GM12878 (cell line): ENCODE results near the gene EEFSEC. TPM values are rescaled to one million over a fixed set of nuclear protein-coding genes. Genes with fewer than 3 reads are reported as not detected.

Source experiments
- ATAC-seq: fragments of 200-7000 bp; cut with Tn5 transposase; 3 replicates; pipeline ENCODE4 v1.9.1; 2020; ENCODE audit warnings: mild to moderate bottlenecking, moderate library complexity
- BruUV-seq: library from RNA; stranded (reverse); fragments of 400-500 nt; replicated peaks from 2 replicates; lab custom pipeline; 2021; lab: Mats Ljungman, UMichigan
- CTCF ChIA-PET: fragments of 300-600 bp; sonication (Branson Sonifier 250); formaldehyde crosslinking; extraction: SDS; loops from one replicate; lab custom pipeline; 2021; ENCODE audit warnings: inconsistent platforms; lab: Yijun Ruan, JAX
- POLR2A ChIA-PET: fragments of 350-600 bp; formaldehyde crosslinking; extraction: SDS; loops from one replicate; lab custom pipeline; 2021; ENCODE audit warnings: inconsistent platforms; lab: Charles Lee
- RAD21 ChIA-PET: fragments of 300-600 bp; sonication (Branson Sonifier 250); formaldehyde crosslinking; loops from one replicate; lab custom pipeline; 2023; ENCODE audit warnings: antibody characterized with exemption; ENCODE audit not compliant: unreplicated experiment; lab: Charles Lee
- SMC1A ChIA-PET: fragments of 300-600 bp; sonication (Branson Sonifier 250); formaldehyde crosslinking; loops from one replicate; lab custom pipeline; 2023; ENCODE audit not compliant: unreplicated experiment, uncharacterized antibody; lab: Charles Lee
- DNase-seq: peaks from one replicate; pipeline ENCODE4 v3.0.0-alpha.2; 2011; ENCODE audit warnings: low read depth, low spot score
- FAIRE-seq: peaks from 3 replicates; lab custom pipeline; 2011; peaks lifted over from hg19 to GRCh38; lab: Jason Lieb, UNC
- H2AFZ ChIP-seq: 2 replicates; pipeline ENCODE4 v1.6.0; 2011; ENCODE audit warnings: low read depth, low read length, control low read depth; ENCODE audit not compliant: control insufficient read depth
- H3K27ac ChIP-seq: 2 replicates; pipeline ENCODE4 v1.5.1; 2011; ENCODE audit warnings: control low read depth; ENCODE audit not compliant: control insufficient read depth, insufficient read depth
- H3K27me3 ChIP-seq, 2 experiments: replicated peaks in 1 of 2; 2 replicates each; pipeline versions ENCODE4 v1.6.0 to v1.6.1; 2011; ENCODE audit warnings: low read length in 1 of 2; ENCODE audit not compliant: control insufficient read depth in 2 of 2, insufficient read depth in 2 of 2
- H3K36me3 ChIP-seq, 2 experiments: 2 replicates each; pipeline ENCODE4 v1.5.1; 2011; ENCODE audit warnings: low read length in 1 of 2; ENCODE audit not compliant: control insufficient read depth in 2 of 2, insufficient read depth in 2 of 2
- H3K4me1 ChIP-seq: 2 replicates; pipeline ENCODE4 v1.6.1; 2011; ENCODE audit warnings: mild to moderate bottlenecking, low read length, moderate library complexity, mixed read lengths; ENCODE audit not compliant: control insufficient read depth, insufficient read depth
- H3K4me2 ChIP-seq: 2 replicates; pipeline ENCODE4 v1.6.0; 2011; ENCODE audit warnings: control low read depth; ENCODE audit not compliant: control insufficient read depth, insufficient read depth
- H3K4me3 ChIP-seq: fragments of 200-600 bp; sonication (generic); 2 replicates; pipeline ENCODE4 v1.5.1; 2016
- H3K79me2 ChIP-seq: 2 replicates; pipeline ENCODE4 v1.6.0; 2011; ENCODE audit warnings: low read length; ENCODE audit not compliant: control insufficient read depth, insufficient read depth
- H3K9ac ChIP-seq: 2 replicates; pipeline ENCODE4 v1.8.0; 2011; ENCODE audit warnings: low read length, control low read depth, mixed read lengths; ENCODE audit not compliant: control insufficient read depth, insufficient read depth
- H3K9me3 ChIP-seq: replicated peaks from 3 replicates; pipeline ENCODE4 v1.5.1; 2011; ENCODE audit warnings: mild to moderate bottlenecking, low read length; ENCODE audit not compliant: control insufficient read depth, insufficient read depth
- H4K20me1 ChIP-seq: 2 replicates; pipeline ENCODE4 v1.6.0; 2011; ENCODE audit not compliant: control insufficient read depth, insufficient read depth
- CBFB ChIP-seq: IDR thresholded peaks from 2 replicates; pipeline ENCODE4 v1.6.1; 2016; ENCODE audit warnings: antibody characterized with exemption, low read depth
- CTCF ChIP-seq, 3 experiments: IDR thresholded peaks in 2 of 3; conservative IDR thresholded peaks in 1 of 3; 2 replicates each; pipeline ENCODE4 v1.5.1; 2011; ENCODE audit warnings: low read depth in 3 of 3, low read length in 3 of 3, mild to moderate bottlenecking in 3 of 3, control low read depth in 2 of 3, moderate library complexity in 2 of 3, inconsistent platforms in 1 of 3, mixed read lengths in 1 of 3; ENCODE audit not compliant: control insufficient read depth in 2 of 3, insufficient read depth in 1 of 3; ENCODE audit errors: extremely low read depth in 1 of 3
- FOS ChIP-seq: IDR thresholded peaks from 3 replicates; pipeline ENCODE4 v1.6.1; 2011; ENCODE audit warnings: borderline replicate concordance; ENCODE audit not compliant: insufficient read length; ENCODE audit errors: extremely low read depth
- KAT2A ChIP-seq: conservative IDR thresholded peaks from 2 replicates; pipeline ENCODE4 v1.6.1; 2011; ENCODE audit warnings: low read depth, low read length; ENCODE audit not compliant: control insufficient read depth
- MEF2A ChIP-seq: IDR thresholded peaks from 2 replicates; pipeline ENCODE4 v1.6.1; 2011; ENCODE audit warnings: low read depth, mild to moderate bottlenecking, low read length, moderate library complexity; ENCODE audit not compliant: insufficient read depth
- POLR2A ChIP-seq: IDR thresholded peaks from 2 replicates; pipeline ENCODE4 v1.6.1; 2011; ENCODE audit warnings: low read depth, mild to moderate bottlenecking, low read length
- SPI1 ChIP-seq: IDR thresholded peaks from 2 replicates; pipeline ENCODE4 v1.6.1; 2011; ENCODE audit warnings: low read depth, mild to moderate bottlenecking, low read length, moderate library complexity, borderline replicate concordance; ENCODE audit not compliant: insufficient read depth
- YBX1 ChIP-seq: fragments of 450-650 bp; IDR thresholded peaks from 2 replicates; pipeline ENCODE4 v1.6.1; 2016; ENCODE audit warnings: antibody characterized with exemption
- in situ Hi-C: fragments of 300-500 bp; cut with MboI; formaldehyde crosslinking; loops from 9 replicates; pipeline ENCODE4 v1.14.3; 2018; ENCODE audit warnings: mixed read lengths
- intact Hi-C: fragments of 100-400 bp; cut with micrococcal nuclease; formaldehyde crosslinking; loops from one replicate; pipeline ENCODE4 v1.14.2; 2022; ENCODE audit not compliant: unreplicated experiment
- polyA plus RNA-seq, 11 experiments: library from polyadenylated mRNA; depleted of rRNA in 4 of 11; unstranded in 6 of 11; stranded (reverse) in 5 of 11; fragments of >200 nt; fragmentation: Nextera tagmentation in 4 of 11; fragmentation: Illumina TruSeq in 1 of 11; extraction: Ambion mirVana in 4 of 11; extraction: Trizol in 1 of 11; gene quantifications; 1 replicate in 1 of 11; 2 replicates in 10 of 11; pipeline versions ENCODE4 v1.2.1 to v1.2.3, GENCODE V29; 2011 to 2016; ENCODE audit warnings: inconsistent platforms in 2 of 11, missing spikeins in 2 of 11, low read depth in 1 of 11
- total RNA-seq, 4 experiments: library from RNA; depleted of rRNA in 3 of 4; stranded (reverse); fragments of >200 nt in 3 of 4; fragmentation: Illumina TruSeq in 1 of 4; extraction: Trizol in 1 of 4; gene quantifications; 2 replicates each; pipeline versions ENCODE4 v1.2.1 to v1.2.3, GENCODE V29; 2013 to 2021

EEFSEC gene
- total and polyA plus RNA-seq, 10 of the 15 experiments (the other 5 are each of a cell fraction or from before 2014, with no cell fraction given): 0.29 to 29.1 (median 16.1) TPM

GRCh38 chr3:128376516-128376915, 223.2 kb downstream of the EEFSEC start:
- POLR2A ChIA-PET: no interaction called here
- no peak for TF ChIP-seq CTCF (IDR thresholded peaks at IDR 0.05 in 2 of 3, conservative IDR thresholded peaks at IDR 0.05 in 1 of 3; ENCODE audit: control insufficient read depth in 2 of 3, extremely low read depth in 1 of 3, insufficient read depth in 1 of 3, low read depth in 3 of 3, low read length in 3 of 3)
- no peak for TF ChIP-seq YBX1
- TF ChIP-seq CBFB: no peak
- no peak for TF ChIP-seq KAT2A
- TF ChIP-seq SPI1: no peak
- no peak for TF ChIP-seq FOS
- no peak for TF ChIP-seq POLR2A
- TF ChIP-seq MEF2A: no peak
- BruUV-seq: no TSS peak

More at GRCh38 chr3:128376516-128376915, 223.2 kb downstream of the EEFSEC start:
- ChIA-PET SMC1A (interaction anchor here (1.0 kb wide), 1 partner anchor 21 kb away, joined by 4 read pairs; no protein-coding TSS in a partner anchor), CTCF (no interaction called here), RAD21 (no interaction called here)
- no peak overlapping the region for H2AFZ ChIP-seq
- no peak overlapping the region for H3K27ac ChIP-seq
- H3K79me2 ChIP-seq: no peaks in the 10 kb centered on the region
- no peak for DNase-seq
- in situ Hi-C loops (no loop called here), intact Hi-C loops (no loop called here)
- H3K27me3 ChIP-seq: no peaks in the 10 kb centered on the region
- no peak for ATAC-seq
- no peaks in the 10 kb centered on the region for H3K36me3 ChIP-seq
- no peak for FAIRE-seq
- H4K20me1 ChIP-seq: no peaks in the 10 kb centered on the region
- no peak overlapping the region for H3K4me2 ChIP-seq
- no peak overlapping the region for H3K4me3 ChIP-seq
- H3K9ac ChIP-seq: no peak overlapping the region
- H3K9me3 ChIP-seq: no peaks in the 10 kb centered on the region
- peaks cover 20% of the 10 kb centered on the region for H3K4me1 ChIP-seq
